Femur (tissue), 1 donor: ENCODE measurements around the gene SCML2.
"Not testable (repeated sequence)": the region's sequence is repeated elsewhere in the genome, so short reads cannot be mapped to it uniquely, and the experiment has no call there.

Experiments used
- DNase-seq: peaks from one replicate; pipeline ENCODE4 v3.0.0-alpha.2; 2017

Gene SCML2

DNA sequence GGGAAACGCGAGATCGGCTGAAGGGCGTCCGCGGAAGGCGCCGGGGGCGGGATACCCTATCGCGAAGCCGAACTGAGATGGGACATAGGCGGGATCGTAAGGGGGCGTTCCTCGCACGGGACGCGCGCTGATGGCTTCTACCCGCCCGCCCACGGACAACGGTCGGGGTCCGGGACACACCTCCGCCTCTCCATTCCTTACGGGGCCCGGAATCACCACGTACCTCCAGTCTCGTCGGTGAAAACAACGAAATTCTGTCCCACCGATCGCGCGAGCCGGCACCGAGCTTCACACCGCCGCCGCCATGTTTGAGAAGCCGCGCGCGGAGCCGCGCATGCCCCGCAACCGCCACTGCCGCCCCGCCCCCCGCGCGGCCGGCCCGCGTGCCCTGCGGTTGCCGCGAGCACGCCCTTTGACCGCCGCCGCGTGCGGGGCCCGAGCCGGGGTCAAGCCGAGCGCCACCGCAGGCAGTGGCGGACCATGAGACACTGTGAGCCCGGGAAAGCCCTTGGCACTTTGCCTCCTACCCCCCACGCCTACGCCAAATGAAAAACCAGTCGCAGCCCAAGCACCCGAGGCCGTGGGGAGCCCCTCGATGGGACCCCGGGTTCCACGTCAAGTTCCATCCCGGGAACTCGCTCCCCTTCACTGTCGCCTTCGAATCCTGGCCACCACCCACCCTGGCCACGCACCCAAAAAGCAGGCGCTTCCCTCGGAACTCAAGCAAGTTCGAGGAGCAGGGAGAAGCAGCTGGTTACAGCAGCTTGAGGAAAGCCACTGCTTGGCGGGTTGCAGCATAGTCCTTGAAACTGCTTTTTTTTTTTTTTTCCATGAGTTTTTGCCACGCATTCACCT lies at the start of gene SCML2:
TSS of gene SCML2 (minus strand) at position 320 of the 855 bp plus-strand sequence. CDS start 20,617 bp downstream, outside the sequence.
- peak; percentile 59 for DNase-seq

DNA sequence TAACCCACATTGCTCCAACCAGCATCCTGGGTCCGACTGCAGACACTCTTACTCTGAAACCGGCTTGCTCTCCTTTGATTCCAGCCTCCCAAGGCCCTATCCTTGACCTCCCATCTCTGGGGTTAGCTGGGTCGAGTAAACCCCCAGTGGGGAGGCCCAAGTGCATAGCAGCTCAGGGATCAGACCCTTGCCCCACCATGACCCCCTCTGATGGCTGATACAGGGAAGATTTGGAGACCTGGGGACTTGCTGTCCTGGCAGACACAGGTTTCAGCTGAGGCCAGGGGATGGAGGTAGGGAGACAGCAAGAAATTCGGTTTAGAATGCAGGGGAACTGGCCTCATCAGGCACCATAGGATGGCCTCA lies 47.3 kb upstream of the SCML2 start:
- no peak for DNase-seq

DNA sequence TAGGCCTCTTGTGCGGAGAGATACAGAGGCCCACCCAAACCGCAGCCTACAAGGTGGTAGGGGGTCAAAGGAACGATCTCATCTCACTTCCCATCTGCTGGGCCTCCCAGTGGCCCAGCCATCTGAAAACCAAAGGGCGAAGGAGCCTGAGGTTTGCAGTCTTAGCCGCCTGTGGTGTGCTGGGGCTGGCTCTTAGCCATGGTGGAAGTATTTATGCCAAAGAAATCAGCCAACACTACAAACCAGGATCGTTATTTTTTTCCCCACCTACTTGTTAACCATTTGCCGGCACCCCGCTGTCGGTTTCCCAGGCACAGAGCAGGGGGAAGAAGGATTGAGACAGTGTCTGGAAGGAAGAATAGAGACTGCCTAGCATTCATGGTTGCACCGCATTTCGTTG lies 40.0 kb upstream of the SCML2 start:
- DNase-seq, result peak; percentile 28

DNA sequence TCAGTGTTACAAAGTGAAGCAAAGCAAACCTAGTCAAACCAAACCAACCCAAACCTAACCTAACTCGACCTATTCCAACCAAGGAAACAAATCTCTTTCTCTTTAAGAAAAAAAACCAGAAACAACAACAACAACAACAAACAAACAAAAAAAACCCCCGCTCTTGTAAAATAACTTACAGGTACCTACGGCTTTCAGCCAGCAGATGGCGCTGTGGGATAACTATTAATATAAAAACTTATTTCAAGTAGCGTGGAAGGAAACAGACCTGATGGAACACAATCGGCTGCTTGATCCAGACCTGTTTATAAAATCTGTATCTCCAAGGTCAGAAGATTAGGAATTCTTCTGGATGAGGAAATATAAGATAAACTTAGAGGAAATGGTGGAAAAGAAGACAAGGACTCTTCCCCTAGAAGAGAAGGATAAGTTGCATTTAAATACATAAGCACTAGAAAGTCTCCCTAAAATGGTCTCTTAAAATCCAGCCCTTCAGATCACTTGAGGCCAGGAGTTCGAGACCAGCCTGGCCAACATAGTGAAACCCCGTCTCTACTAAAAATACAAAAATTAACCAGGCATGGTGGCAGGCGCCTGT lies 36.6 kb upstream of the SCML2 start:
- peak; percentile 68 for DNase-seq

DNA sequence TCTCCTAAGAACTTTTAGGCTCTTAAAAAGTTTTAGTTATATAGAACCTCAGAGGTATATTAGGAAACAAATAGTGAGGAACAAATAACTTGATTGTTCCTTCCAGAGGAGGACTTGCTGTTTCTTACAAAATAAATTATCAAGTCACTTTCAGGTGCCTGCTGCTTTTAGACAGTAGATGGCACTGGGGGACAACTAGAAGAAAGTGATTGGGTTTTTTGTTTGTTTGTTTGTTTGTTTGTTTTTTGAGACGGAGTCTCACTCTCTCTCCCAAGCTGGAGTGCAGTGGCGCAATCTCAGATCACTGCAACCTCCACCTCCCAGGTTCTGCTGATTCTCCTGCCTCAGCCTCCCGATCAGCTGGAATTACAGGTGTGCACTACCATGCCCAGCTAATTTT lies 35.5 kb upstream of the SCML2 start:
- DNase-seq, result no peak

DNA sequence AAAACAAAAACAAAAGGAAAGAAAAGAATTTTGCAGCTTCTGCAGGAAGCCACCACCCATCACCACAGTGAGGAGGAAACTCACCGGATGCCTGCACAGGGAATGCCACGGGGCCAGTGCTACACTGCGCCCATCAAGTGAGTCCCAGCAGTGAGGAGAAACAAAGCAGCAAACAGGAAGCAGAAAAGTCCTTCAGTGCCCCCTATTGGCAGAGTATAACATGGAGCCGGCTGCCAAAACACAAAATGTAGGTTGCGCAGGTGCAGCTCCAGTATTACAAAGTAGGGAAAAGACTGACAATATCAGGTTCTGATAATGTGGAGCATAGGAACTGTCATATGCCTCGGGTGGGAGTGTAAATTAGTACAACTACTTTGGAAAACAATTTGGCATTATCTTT lies 23.3 kb upstream of the SCML2 start:
- DNase-seq, result no peak

DNA sequence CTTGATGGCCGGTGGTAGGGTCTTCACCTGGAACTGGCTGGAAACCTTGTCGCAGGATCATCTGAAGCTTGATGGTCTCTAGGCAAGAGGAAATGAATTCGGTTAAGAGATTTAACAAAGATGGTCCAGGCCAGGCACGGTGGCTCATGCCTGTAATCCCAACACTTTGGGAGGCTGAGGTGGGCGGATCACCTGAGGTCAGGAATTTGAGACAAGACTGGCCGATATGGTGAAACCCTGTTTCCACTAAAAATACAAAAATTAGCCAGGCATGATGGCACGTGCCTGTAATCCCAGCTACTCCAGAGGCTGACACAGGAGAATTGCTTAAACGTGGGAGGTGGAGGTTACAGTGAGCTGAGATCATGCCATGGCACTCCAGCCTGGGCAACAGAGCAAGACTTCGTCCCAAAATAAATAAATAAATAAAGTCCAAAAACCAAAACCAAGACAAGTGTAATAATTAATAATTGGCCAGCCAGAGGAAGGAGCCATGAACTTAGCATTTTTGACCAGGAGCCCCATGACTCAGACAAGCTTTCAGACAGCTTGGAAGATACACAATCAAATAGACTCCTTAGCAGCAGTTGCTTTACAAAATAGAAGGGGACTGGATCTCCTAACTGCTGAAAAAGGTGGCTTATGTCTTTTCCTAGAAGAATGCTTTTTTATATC lies 20.8 kb upstream of the SCML2 start:
- not testable (repeated sequence) for DNase-seq

DNA sequence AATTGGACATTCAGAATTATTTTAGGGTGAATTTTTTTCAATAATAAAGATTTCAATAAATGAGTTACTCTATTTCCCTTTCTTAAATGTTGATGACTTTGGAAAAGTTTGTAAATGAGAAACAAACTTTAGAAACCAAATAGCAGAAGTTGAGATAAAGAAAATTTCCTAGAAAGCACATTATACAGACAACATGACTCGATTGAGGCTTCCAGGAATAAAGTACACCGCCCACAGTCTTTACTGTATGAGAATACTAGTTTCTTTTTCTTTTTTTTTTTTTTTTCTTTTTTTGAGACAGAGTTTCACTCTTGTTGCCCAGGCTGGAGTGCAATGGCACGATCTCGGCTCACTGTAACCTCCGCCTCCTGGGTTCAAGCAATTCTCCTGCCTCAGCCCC lies 14.6 kb upstream of the SCML2 start:
- not testable (repeated sequence) for DNase-seq

DNA sequence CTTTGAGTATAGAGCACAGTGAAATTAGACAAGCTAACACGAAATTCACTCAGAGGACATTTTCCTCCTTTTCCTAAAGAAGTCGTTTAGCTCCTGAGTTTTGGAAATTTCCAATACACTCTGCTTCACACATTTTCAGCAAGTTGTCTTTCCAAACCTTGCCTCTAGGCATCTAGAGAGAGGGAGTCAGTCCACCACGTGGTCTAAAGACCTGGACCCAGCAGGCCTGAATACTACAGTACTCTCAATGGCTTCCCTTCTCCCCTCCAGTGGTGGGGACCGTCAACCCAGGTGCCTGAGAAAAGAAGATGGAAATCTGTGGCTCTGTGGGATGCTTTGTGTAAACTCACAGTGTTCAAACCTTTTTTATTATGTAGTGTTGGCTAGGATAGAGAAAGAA lies 13.9 kb upstream of the SCML2 start:
- DNase-seq, result no peak

DNA sequence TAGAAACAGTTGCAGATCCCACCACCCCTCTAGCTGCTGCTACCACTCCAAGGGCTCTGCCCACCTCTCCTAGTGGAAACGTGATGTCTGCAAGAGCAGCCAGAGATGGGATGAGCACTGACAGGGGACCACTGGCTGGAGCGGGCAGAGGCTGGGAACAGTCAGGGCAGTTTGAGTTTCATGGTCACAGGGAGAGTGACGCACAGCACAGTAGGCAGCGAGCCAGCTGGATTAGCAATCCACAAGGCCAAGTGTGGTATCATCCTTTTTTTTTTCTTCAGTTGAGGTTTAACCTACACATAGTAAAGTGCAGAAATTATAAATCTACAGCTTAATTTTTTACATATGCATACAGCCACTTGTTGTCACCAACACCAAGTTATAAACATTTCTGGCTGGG lies 6.4 kb upstream of the SCML2 start:
- no peak for DNase-seq

DNA sequence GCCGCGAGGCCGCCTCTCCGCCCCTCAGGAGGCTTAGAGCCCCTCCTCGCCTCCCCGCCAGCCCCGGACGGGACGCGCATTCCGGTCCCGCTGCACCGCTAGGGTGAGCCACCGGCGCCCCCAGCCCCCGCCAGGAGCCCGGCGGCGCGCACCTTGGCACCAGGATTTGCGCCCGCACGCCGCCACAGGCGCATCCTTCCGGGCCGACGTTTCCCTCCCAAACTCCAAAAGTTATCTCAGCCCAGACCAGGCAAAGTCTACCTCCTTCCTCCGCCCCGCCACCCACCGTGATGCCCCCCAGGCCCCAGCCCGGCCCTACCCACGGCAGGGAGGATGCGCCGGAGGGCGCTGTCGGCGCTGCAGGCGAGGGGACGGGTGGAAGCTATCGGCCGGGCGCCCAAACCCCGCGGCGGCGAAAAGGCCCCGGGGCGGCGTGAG lies 538 bp downstream of the SCML2 start:
- peak; percentile 34 for DNase-seq

DNA sequence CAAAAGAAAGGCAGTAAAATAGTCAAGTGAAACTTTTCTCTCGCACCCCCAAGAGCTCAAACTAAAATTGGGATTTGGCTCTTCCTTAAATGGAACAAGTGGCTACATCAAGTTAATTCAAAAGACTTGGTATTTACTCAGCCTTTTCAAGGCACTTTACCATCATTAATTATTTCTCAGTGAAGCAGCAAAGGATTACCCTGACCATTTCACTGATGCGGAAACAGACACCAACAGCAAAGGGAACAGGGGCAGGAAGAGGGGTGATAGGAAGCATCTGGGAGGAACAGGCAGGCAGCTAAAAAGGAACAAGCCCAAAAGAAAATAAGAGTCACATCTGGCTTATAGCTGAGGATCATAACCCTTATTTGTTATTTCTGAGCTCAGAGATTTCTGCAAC lies 2.7 kb downstream of the SCML2 start:
- DNase-seq, result no peak

DNA sequence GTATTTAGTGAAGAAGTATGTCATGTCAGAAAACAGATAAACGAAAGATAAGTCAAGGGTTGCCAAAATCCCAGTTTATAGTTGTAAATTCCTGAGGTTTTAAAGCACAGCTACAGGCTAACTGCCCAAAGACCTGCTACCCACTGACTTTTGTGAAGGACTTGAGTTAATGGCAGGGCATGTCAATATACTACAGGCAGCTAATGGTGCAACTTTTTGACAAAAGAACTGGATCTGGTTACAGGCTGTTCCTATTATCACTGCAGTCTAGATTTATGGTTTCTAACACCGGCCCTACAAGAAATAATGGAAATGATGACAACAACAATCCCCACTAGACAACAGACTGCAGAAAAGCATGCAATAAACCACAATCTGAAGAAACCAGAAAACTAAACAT lies 6.4 kb downstream of the SCML2 start:
- no peak for DNase-seq

DNA sequence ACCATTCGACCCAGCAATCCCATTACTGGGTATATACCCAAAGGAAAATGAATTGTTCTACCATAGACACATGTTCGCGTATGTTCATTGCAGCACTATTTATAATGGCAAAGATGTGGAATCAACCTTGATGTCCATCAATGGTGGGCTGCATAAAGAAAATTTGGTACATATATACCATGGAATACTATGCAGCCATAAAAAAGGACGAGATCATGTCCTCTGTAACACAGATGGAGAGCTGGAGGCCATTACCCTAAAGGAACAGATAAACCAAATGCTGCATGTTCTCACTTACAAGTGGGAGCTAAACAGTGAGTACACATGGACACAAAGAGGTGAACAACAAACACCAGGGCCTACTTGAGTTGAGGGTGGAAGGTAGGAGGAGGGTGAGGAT lies 45.1 kb downstream of the SCML2 start:
- DNase-seq, result no peak

DNA sequence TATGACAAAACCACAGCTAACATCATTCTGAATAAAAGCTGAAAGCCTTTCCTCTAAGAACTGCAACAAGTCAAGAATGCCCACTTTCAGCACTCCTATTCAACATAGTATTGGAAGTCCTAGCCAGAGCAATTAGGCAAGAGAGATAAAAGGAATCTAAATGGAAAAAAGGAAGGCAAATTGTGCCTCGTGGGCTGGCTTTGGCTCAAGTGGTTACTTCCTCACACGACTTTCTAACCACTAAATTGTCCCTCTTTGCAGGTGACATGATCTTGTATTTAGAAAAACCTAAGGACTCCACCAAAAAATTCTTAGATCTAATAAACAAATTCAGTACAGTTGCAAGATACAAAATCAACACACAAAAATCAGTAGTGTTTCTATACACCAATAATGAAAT lies 57.2 kb downstream of the SCML2 start:
- no peak for DNase-seq

DNA sequence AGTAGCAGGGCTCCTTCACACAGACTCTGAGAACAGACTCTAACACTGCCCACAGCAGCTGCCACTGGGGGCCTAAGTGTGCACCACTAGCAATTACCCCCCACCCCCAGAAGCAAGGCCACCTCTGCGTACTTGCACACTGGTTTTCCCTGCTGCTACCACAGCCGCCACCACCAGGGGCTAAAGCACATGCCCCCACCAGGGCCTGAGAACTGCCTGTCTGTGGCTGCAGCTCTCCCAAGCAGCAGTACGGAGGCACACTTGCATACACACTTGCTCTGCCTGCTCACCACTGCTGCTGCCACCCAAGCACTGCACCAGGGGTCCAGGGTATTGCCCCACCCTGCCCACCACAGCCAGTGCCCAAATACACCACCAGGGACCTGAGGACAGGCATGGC lies 59.6 kb downstream of the SCML2 start:
- no peak for DNase-seq

DNA sequence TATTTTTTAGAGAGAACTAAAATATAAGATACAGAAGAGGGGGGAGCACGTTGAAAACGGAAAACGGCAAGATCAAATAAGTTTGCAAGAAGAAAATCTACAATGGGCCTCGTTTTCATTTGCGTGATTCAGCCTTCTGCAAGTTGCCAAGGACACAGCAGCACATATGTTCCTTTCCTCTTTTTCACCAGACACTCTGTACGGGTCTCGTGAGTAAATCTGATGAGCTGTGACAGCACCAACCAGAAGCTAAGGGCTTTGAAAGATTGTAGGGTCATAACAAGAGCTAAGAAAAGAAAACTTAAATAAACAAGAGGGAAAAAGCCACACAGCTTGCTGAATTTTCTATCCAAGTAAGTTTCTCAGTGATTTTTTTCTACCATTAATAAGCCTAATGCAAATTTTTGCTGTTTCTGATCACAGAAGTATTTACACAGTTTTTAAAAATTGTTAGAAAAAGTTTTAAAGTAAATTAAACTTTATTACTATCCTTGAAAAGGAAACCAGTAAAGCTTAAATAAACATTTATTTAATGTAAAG lies 63.4 kb downstream of the SCML2 start:
- no peak for DNase-seq

DNA sequence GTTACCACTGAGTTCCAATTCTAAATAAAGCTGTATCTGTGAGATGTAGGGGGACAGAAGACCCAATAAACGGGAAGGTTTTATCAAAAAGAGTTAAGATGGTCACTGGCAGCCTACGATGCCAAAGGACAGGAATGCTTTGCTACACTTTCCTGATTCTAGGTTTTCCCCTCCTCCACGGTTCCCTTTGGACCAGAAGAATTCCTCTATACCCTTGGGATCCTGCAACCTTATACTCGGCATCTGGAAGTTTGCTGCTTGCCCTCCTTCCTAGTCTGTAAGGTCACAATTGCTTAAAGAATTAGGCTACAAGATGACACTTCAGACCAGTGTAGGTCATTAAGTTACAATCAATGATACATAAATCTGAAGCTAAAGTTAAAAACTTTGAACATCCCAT lies 64.3 kb downstream of the SCML2 start:
- DNase-seq, result no peak

DNA sequence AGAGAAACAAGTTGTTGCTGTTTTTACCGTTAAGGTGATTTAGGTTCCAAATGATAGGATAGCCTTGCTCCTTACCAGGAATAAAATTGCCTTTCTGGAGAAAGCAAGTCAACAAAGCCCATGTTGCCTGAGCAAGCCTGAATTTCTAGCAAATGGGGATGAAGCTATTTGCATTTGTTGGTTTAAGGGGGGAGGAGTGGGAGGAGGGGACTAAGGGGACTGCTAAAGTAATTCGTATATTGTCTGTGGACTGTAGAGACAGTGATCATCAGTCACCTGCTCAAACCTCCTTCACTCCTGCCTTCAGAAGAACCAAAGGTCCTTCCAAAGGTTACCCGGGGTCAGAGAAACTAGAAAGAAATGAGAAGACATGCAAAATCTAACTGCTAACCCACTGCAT lies 65.8 kb downstream of the SCML2 start:
- DNase-seq, result no peak

DNA sequence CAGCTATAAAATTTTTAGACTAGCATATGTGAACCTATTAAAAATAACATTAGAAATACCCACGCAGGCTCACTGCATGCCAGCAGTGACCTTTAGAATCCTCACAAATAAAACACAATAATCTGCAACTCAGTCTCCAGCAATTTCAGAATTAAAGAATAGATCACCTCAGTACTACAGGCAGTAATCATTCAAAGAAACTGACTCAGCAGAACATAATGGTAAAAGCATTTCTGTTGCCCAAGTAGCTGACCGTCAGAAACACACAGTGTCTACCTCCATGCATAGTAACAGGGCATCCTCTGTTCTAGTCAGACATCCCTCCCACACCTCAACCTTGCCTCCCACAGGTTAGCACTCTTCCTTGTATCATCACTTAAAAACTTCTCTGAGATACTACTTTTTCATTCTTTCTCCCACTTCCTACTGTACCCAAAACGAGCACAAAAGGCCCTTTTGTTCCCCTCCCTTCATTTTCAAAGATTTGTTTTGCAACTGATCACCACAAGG lies 68.1 kb downstream of the SCML2 start:
- DNase-seq, result no peak

DNA sequence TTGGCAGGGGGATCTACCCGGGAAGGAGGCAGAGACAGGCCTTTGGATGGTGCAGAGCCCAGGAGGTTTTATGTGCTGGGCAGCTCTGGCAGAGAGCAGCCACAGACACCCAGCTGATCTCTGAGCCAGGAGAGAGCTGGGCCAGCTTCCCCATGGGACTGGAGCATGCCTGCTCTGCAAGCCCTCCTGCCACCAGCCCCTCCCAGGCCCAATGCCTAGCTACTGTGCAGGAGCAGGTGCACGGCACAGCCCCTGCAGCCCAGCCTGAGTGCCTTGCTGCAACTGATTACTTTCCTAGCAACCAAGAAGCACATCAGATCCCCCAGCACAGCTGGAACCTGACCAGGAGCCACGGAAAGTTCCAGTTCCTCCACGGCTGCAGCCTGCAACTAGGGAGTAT lies 76.0 kb downstream of the SCML2 start:
- DNase-seq, result no peak

DNA sequence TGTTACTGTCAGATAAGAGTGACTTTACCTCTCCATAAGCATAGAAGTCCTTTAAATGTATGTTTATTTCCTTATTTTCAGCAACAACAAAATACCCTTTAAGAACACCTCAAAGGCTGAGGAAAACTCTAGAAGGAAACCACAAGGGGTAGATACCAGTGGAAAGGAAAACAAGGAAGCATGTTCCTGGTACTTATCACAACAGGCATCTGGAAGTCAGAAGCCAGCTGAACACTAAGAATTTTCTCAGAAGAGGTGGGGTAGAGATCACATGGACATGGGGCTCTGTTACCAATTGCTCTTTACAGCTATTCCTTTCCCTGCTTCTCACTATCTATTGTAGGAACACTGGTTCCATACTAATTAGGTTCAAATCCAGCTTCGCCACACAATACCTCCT lies 82.3 kb downstream of the SCML2 start:
- no peak for DNase-seq

DNA sequence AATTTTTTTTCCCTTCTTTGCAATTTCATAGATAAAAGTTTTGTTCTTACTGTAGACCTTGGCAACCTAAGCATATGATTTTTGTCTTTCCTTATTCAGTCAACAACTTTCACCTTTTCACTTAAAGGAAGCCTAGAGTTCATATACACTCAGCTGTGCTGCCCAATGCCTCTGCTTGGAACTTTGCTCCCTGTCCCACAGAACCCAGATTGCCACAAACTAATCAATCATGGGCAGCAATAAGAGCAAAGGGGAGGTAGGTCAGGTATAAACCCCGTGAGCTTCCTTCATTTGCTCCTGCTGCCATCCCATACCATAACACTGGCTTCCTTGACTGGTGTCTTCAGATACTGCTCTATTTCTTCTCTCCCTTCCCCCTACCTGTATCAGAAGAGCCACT lies 82.8 kb downstream of the SCML2 start:
- no peak for DNase-seq

DNA sequence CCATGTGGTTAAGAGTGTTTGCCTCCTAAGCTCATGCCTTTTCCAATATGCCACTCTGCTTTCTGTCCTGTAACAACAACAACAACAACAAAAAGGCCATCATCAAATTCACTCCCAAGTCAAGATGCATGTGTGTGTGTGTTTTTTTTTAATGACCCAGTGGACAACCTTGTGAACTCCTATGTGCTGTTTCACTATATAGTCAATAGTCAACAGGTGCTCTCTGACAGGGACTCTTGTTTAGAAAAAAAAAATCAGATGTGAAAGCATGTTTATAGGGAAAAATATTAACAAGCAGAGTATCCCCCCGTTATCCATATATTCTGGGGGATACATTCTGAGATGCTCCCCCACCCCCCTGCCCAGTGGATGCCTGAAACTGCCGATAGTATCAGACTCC lies 83.2 kb downstream of the SCML2 start:
- no peak for DNase-seq
